ENCODE results near the gene VSTM2L. TPM values are rescaled to one million over a fixed set of nuclear protein-coding genes. Genes with fewer than 3 reads are reported as not detected.
"Not testable (repeated sequence)": the region's sequence is repeated elsewhere in the genome, so short reads cannot be mapped to it uniquely, and the experiment has no call there.

Gene VSTM2L
- total RNA-seq, 1 donor from 2014 or later = 14.1 TPM

DNA sequence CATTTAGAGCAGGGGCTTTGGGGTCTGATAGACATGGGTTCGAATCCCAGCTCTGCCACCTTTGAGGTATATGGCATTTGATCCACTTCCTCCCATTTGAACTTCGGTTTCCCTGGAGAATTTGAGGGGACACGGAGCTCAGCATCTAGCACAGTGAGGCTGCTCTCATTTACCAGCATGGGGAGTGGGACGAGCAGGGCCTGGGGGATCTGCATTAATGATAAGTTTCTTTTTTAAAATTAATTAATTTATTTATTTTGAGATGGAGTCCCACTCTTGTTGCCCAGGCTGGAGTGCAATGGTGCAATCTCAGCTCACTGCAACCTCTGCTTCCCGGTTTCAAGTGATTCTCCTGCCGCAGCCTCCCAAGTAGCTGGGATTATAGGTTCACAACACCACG, 52.6 kb downstream of the VSTM2L start:
- TF ChIP-seq, protein P1, sequence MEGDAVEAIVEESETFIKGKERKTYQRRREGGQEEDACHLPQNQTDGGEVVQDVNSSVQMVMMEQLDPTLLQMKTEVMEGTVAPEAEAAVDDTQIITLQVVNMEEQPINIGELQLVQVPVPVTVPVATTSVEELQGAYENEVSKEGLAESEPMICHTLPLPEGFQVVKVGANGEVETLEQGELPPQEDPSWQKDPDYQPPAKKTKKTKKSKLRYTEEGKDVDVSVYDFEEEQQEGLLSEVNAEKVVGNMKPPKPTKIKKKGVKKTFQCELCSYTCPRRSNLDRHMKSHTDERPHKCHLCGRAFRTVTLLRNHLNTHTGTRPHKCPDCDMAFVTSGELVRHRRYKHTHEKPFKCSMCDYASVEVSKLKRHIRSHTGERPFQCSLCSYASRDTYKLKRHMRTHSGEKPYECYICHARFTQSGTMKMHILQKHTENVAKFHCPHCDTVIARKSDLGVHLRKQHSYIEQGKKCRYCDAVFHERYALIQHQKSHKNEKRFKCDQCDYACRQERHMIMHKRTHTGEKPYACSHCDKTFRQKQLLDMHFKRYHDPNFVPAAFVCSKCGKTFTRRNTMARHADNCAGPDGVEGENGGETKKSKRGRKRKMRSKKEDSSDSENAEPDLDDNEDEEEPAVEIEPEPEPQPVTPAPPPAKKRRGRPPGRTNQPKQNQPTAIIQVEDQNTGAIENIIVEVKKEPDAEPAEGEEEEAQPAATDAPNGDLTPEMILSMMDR (IDR thresholded peaks at IDR 0.05) = no peak
- Histone ChIP-seq H3K4me1 (no peaks in the 10 kb centered on the region), H3K9me3 (no peaks in the 10 kb centered on the region), H3K27ac (no peak overlapping the region), H3K27me3 (ENCODE audit: low read depth) (no peaks in the 10 kb centered on the region), H3K36me3 (no peaks in the 10 kb centered on the region), H3K4me3 (no peak overlapping the region)
- ATAC-seq (no peak), DNase-seq (no peak)
- intact Hi-C loops (cut with DNase I) = no loop called here

DNA sequence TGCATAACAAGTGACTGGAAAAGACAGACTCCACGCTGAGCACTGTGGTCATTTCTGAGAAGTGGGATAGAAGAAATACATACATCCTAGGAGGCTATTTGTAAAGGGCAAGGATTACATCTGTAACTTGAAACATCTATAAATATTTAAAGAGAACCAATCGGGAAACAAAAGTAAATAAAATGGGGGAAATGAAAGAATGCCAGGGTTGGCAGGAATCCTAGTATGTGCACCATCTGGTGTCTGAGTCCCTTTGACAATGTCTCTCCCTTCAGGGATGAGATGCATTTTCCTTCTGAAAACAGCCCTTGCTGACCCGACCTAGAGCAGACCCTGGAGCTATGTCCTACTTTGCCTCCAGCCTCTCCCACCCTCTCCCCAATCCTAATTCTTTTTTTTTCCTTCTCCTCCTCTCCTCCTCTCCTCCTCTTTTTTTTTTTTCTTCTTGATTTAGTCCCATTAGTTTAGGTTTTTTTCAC, 53.2 kb downstream of the VSTM2L start:
- intact Hi-C loops (cut with DNase I) = no loop called here
- TF ChIP-seq, protein P1 (IDR thresholded peaks at IDR 0.05) = no peak
- Histone ChIP-seq H3K27me3 (ENCODE audit: low read depth) (no peaks in the 10 kb centered on the region), H3K4me3 (no peak overlapping the region), H3K4me1 (no peaks in the 10 kb centered on the region), H3K9me3 (no peaks in the 10 kb centered on the region), H3K36me3 (no peaks in the 10 kb centered on the region), H3K27ac (no peak overlapping the region)
- no peak for DNase-seq
- ATAC-seq = no peak

DNA sequence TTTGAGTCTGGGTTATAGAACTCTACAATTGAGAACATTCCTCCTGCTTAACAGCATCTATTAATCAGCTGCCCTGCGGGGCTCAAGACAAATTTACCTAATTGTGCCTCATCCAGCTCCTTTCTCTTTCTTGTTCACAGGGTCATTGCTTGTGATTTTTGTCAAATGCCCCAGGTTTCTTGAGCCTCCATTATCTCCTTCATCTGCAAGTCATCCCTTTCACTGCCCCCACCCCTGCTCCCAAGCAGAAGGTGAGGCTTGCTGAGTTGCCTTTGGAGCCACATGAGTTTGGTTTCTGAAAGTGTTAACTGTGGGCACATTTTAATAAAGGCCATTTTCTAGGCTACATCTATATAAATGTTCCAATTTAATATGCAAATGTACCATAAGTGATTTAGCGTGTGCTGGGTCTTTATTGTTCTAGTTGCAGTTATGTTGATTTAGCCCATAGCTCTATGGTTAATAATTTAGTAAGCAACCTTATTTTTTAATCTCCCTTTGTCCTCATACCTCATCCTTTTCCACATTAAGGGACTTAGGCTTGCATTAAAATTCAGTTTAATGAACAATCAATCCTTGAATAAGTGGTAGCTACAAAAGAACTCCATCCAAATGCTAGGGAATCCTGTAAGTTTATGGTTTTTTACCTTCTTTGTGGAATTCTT, 56.1 kb downstream of the VSTM2L start:
- TF ChIP-seq, protein P1 (IDR thresholded peaks at IDR 0.05) = no peak
- no peak for DNase-seq
- no peak for ATAC-seq
- Histone ChIP-seq H3K27ac (no peak overlapping the region), H3K36me3 (no peaks in the 10 kb centered on the region), H3K27me3 (ENCODE audit: low read depth) (no peaks in the 10 kb centered on the region), H3K4me3 (no peak overlapping the region), H3K4me1 (no peaks in the 10 kb centered on the region), H3K9me3 (no peaks in the 10 kb centered on the region)
- intact Hi-C loops (cut with DNase I) = no loop called here

DNA sequence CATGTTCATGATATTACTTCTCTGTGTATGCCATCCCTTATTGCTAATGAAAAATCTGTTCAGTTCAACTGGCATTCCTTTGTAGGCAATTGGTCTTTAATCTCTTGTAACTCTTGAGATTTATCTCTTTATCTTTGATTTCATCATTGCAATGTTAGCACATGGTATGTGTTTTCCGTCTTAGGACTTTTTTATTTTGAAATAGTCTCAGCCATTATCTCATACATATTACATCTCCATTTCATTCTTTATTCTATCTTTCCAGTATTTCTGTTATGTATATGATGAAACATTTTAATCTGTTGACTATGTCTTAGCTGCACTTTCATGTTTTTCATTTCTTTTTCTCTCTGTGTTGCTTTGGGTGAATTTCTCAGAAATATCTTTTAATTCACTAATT, 58.1 kb downstream of the VSTM2L start:
- no peaks in the 10 kb centered on the region for H3K4me1 ChIP-seq
- intact Hi-C loops (cut with DNase I) = no loop called here
- ATAC-seq = no peak
- DNase-seq = no peak
- H3K4me3 ChIP-seq = no peak overlapping the region
- no peak overlapping the region for H3K27ac ChIP-seq
- H3K27me3 ChIP-seq (ENCODE audit: low read depth) = no peaks in the 10 kb centered on the region
- H3K36me3 ChIP-seq = no peaks in the 10 kb centered on the region
- H3K9me3 ChIP-seq = no peaks in the 10 kb centered on the region
- TF ChIP-seq, protein P1 (IDR thresholded peaks at IDR 0.05) = no peak

DNA sequence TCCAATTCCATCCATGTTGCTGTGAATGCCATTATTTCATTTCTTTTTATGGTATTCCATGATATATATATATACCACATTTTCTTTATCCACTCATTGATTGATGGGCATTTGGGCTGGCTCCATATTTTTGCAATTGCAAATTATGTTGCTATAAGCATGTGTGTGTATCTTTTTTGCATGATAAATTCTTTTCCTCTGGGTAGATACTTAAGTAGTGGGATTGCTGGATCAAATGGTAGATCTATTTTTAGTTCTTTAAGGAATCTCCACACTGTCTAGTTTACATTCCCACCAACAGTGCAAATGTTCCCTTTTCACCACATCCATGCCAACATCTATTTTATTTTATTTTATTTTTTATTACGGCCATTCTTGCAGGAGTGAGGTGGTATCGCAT, 60.6 kb downstream of the VSTM2L start:
- ATAC-seq; H3K36me3 ChIP-seq; H3K27me3 ChIP-seq (ENCODE audit: low read depth); H3K4me3 ChIP-seq; H3K27ac ChIP-seq; intact Hi-C loops (cut with DNase I); DNase-seq; H3K9me3 ChIP-seq; H3K4me1 ChIP-seq: not testable (repeated sequence)

DNA sequence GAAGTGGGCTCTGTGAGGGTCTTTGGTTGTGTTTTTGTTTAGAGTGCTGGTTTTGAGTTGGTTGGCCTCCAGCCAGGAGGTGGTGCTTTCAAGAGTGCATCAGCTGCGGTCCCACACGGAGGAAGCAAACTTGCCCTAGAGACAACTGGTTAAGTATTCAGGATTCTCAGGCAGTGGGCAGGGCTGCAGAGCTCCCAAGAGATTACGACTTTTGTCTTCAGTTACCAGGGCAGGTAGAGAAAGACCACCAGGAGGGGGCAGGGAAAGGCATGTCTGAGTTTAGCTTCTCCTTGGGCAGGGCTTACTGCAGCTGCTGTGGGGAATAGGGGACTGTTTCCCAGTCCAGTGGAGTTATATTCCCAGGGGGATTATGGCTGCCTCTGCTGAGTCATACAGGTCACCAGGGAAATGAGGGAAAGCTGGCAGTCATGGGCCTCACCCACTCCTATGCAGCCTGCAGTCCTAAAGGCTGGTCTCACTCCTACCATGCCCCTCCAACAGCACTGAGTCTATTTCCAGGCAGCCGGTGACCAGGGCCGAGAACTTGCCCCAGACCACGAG, 66.0 kb downstream of the VSTM2L start:
- Histone ChIP-seq H3K4me1 (no peaks in the 10 kb centered on the region), H3K4me3 (no peak overlapping the region), H3K27me3 (ENCODE audit: low read depth) (no peaks in the 10 kb centered on the region), H3K36me3 (no peaks in the 10 kb centered on the region), H3K27ac (no peak overlapping the region), H3K9me3 (no peaks in the 10 kb centered on the region)
- intact Hi-C loops (cut with DNase I) = no loop called here
- TF ChIP-seq, protein P1 (IDR thresholded peaks at IDR 0.05) = no peak
- DNase-seq (no peak), ATAC-seq (no peak)

All from lower lobe of right lung (tissue), 2 donors.